Adrenal gland (tissue), 12 donors: ENCODE measurements around the gene SPOCK1. TPM values are rescaled to one million over a fixed set of nuclear protein-coding genes. Genes with fewer than 3 reads are reported as not detected.

Source experiments
- DNase-seq, 7 donors: peaks; one replicate each; pipeline ENCODE4 v3.0.0-alpha.2; 2019 to 2020
- H3K27ac ChIP-seq, 5 donors: fragments of 200-600 bp; sonication (generic) in 4 of 5; 1 replicate in 3 of 5; 2 replicates in 2 of 5; pipeline versions ENCODE4 v1.5.1 to v1.8.0; 2016 to 2020; ENCODE audit warnings: mild to moderate bottlenecking in 1 of 5
- H3K27me3 ChIP-seq: fragments of 200-600 bp; 2 replicates; pipeline ENCODE4 v1.8.0; 2021
- H3K36me3 ChIP-seq, 2 donors: fragments of 200-600 bp; replicated peaks in 1 of 2; 1 replicate in 1 of 2; 2 replicates in 1 of 2; pipeline versions ENCODE4 v1.5.1 to v1.8.0; 2018 to 2022
- H3K4me1 ChIP-seq, 2 donors: fragments of 200-600 bp; replicated peaks in 1 of 2; 1 replicate in 1 of 2; 2 replicates in 1 of 2; pipeline versions ENCODE4 v1.5.1 to v1.8.0; 2018 to 2021
- H3K4me3 ChIP-seq, 4 donors: fragments of 200-600 bp; sonication (generic) in 3 of 4; one replicate each; pipeline ENCODE4 v1.5.1; 2016 to 2018
- H3K9me3 ChIP-seq, 3 donors: fragments of 200-600 bp; sonication (generic) in 1 of 3; replicated peaks in 1 of 3; 1 replicate in 2 of 3; 2 replicates in 1 of 3; pipeline versions ENCODE4 v1.5.1 to v1.8.0; 2016 to 2021
- POLR2A ChIP-seq, 2 donors: fragments of 450-650 bp; IDR thresholded peaks; one replicate each; pipeline ENCODE4 v1.6.1; 2017; ENCODE audit warnings: antibody characterized with exemption in 2 of 2, mild to moderate bottlenecking in 2 of 2, moderate library complexity in 1 of 2
- WGBS, 4 donors: extraction: QIAGEN DNeasy Blood & Tissue Kit in 2 of 4; methylation state at CpG; one replicate each; pipeline versions ENCODE4 v1.1.5 to v1.1.7; 2013 to 2017; 5-methylcytosine and 5-hydroxymethylcytosine counted together
- intact Hi-C, 2 donors: fragments of 100-400 bp; cut with DNase I; formaldehyde crosslinking; loops; one replicate each; pipeline versions ENCODE4 v1.14.1 to v1.15.0; 2022 to 2023
- polyA plus RNA-seq, 3 donors: library from polyadenylated mRNA; stranded (reverse); fragments of 200-250 nt in 2 of 3; fragments of 350-450 nt in 1 of 3; fragmentation: Illumina TruSeq in 1 of 3; extraction: RNeasy Lipid Tissue Mini Kit (QIAGEN cat#74804) in 1 of 3; gene quantifications; one replicate each; pipeline ENCODE4 v1.2.3, GENCODE V29; 2013 to 2014
- total RNA-seq, 9 donors: library from RNA; depleted of rRNA in 4 of 9; stranded (reverse); fragments of >200 nt in 4 of 9; fragments of 120-200 nt in 1 of 9; fragmentation: NEBNext Ultra II Directional in 1 of 9; extraction: Animal tissue kit (Norgen Biotek cat#: 25700) in 1 of 9; gene quantifications; one replicate each; pipeline versions ENCODE4 v1.1.0 to v1.2.4, GENCODE V29; 2013 to 2023
- TF ChIP-seq, protein P1 (sequence below), 6 experiments: fragments of 450-650 bp in 4 of 6; fragments of 200-600 bp in 2 of 6; sonication (generic) in 1 of 6; IDR thresholded peaks; 1 replicate in 5 of 6; 2 replicates in 1 of 6; pipeline versions ENCODE4 v1.5.1 to v1.8.0; 2016 to 2021; ENCODE audit warnings: antibody characterized with exemption in 6 of 6, mild to moderate bottlenecking in 2 of 6, moderate library complexity in 1 of 6
- donor health status: healthy with polysubstance abuse.
- donor health status: Bipolar disorder and iron deficiency.
- donor health status: DM: yes; HTN: yes; CAD: no.
- donor health status: DM: no; HTN: no; CAD: no.
- donor health status: DM: no; HTN: no; CAD: no.
- donor health status: DM: yes; HTN: yes; CAD: no.

Gene SPOCK1
- total and polyA plus RNA-seq, 12 donors = 5.4 to 102 (median 55.6) TPM

DNA sequence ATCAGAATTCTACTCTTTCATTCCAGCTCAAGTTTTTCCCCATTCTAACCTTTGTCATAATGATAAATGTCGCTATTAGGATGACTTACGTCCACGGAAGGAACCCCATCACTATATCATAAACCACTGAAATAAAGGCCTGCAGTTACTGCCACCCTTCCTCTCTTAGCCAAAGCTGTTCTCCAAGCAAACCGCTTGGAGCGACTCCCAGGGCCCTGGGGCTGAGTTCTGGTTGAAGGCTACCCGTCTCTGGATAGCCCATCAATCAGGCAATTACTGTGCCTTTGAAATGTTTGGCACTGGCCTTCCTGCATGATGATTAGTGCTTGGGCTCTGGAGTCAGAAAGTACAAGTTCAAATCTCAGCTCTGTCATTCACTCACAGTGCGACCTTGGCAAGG, 386.0 kb downstream of the SPOCK1 start:
- Histone ChIP-seq H3K27me3 (no peaks in the 10 kb centered on the region), H3K9me3 (no peaks in the 10 kb centered on the region), H3K36me3 (no peaks in the 10 kb centered on the region), H3K27ac (peak overlapping the region in 1 of 5 donors; percentile 34), H3K4me3 (no peak overlapping the region), H3K4me1 (peaks cover 0 to 7% of the 10 kb centered on the region in 2 donors)
- intact Hi-C loops = no loop called here
- WGBS, 4 donors = 41 to 57% (median 51%) methylated on average over 6 to 7 of the region's 7 CpGs
- no peak for TF ChIP-seq POLR2A (IDR thresholded peaks at IDR 0.05)
- TF ChIP-seq, protein P1, sequence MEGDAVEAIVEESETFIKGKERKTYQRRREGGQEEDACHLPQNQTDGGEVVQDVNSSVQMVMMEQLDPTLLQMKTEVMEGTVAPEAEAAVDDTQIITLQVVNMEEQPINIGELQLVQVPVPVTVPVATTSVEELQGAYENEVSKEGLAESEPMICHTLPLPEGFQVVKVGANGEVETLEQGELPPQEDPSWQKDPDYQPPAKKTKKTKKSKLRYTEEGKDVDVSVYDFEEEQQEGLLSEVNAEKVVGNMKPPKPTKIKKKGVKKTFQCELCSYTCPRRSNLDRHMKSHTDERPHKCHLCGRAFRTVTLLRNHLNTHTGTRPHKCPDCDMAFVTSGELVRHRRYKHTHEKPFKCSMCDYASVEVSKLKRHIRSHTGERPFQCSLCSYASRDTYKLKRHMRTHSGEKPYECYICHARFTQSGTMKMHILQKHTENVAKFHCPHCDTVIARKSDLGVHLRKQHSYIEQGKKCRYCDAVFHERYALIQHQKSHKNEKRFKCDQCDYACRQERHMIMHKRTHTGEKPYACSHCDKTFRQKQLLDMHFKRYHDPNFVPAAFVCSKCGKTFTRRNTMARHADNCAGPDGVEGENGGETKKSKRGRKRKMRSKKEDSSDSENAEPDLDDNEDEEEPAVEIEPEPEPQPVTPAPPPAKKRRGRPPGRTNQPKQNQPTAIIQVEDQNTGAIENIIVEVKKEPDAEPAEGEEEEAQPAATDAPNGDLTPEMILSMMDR (IDR thresholded peaks at IDR 0.05) = no peak
- DNase-seq = peak; percentile 29 to 72 (median 44)

DNA sequence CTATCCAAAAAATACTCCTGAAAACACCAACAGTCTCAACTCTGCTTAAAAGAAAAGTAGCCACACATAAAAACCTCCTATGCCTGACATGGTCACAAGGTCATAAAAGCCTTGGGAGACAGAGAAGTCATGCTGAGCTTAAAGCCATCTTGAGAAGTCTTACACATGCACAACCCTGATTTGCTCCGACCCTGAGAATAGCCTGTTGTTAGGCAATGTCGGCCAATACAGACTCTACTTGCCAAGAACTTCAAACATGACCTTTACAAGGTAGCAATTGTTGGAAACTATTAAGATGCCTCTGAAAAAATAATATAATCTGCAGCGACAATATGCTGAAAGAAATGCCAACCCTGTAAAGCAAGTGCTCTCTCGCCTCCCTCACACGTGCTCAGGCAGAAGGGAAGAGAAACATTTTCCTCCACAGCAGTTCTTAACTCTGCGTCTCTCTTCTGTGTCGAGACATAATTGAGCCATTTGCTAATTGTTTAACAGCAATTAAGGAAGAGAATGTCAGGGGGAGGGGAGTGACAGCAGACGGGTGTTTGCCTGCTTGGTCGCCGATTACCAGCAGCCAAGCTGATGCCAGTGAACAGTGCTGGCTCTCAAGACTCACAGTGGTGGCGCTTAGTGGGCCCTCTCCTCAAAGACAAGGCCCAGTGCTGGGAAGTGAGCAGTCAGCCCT, 393.6 kb downstream of the SPOCK1 start:
- Histone ChIP-seq H3K27ac (peak overlapping the region in 2 of 5 donors; percentile 73 to 86), H3K9me3 (no peaks in the 10 kb centered on the region), H3K36me3 (no peaks in the 10 kb centered on the region), H3K27me3 (no peaks in the 10 kb centered on the region), H3K4me3 (no peak overlapping the region), H3K4me1 (peaks cover 0 to 4% of the 10 kb centered on the region in 2 donors)
- intact Hi-C loops = no loop called here
- DNase-seq = peak in 5 of 7 donors; percentile 37 to 76 (median 44)
- WGBS, 4 donors = 49 to 58% (median 54%) methylated on average over 11 of the region's 11 CpGs
- no peak for TF ChIP-seq POLR2A (IDR thresholded peaks at IDR 0.05)
- TF ChIP-seq, protein P1 (IDR thresholded peaks at IDR 0.05) = no peak

DNA sequence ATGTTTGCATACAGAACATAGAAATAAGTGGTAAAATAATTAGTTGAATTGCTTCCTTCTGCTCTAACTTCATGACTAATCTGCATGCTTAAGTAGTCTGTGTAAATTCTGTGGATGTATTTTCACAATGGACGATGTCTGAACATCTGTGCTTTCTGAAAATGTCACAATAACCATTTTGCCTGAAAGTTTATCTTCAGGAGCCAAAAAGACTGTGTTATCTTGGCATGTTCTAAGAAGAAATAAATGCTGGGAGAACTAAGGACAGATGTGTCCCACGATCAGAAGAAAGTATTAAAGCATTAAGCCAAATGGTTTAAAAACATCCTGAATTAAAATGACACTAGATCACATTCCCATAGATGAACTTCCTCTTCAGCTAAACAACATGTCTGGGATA, 397.6 kb downstream of the SPOCK1 start:
- TF ChIP-seq POLR2A (IDR thresholded peaks at IDR 0.05) = no peak
- TF ChIP-seq, protein P1 (IDR thresholded peaks at IDR 0.05) = no peak
- intact Hi-C loops = no loop called here
- WGBS, 4 donors = 36 to 56% (median 45%) methylated on average over 2 of the region's 2 CpGs
- no peaks in the 10 kb centered on the region for H3K27me3 ChIP-seq
- H3K27ac ChIP-seq = no peak overlapping the region
- H3K36me3 ChIP-seq = no peaks in the 10 kb centered on the region
- no peak overlapping the region for H3K4me3 ChIP-seq
- no peaks in the 10 kb centered on the region for H3K9me3 ChIP-seq
- peaks cover 0 to 4% of the 10 kb centered on the region in 2 donors for H3K4me1 ChIP-seq
- DNase-seq = no peak

DNA sequence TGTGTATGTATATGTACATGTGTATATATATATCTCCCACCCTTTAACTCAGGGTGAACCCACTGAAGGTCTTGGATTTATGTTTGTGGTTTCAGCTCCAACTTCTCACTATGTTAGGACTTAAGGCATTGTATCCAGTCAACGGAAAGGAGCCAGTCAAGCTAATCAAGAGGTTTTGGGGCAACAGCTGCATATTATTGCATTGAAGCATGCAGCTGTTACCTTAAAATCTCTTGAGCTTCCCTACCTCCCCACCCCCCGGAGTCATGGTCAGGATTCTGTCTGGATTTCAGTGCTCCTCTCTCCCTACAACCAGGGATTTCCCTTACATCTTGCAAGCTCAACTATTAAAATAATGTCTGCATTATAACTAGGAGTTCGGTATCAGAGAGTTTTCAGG, 399.5 kb downstream of the SPOCK1 start:
- H3K36me3 ChIP-seq = no peaks in the 10 kb centered on the region
- WGBS, 4 donors = 67 to 96% (median 84%) methylated on average over 3 of the region's 3 CpGs
- H3K9me3 ChIP-seq = no peaks in the 10 kb centered on the region

More for the DNA sequence above, 399.5 kb downstream of the SPOCK1 start:
- Histone ChIP-seq H3K27ac (no peak overlapping the region), H3K4me1 (no peaks in the 10 kb centered on the region), H3K27me3 (no peaks in the 10 kb centered on the region), H3K4me3 (no peak overlapping the region)
- DNase-seq = no peak
- intact Hi-C loops = no loop called here
- no peak for TF ChIP-seq POLR2A (IDR thresholded peaks at IDR 0.05)
- TF ChIP-seq, protein P1 (IDR thresholded peaks at IDR 0.05) = no peak
